NB4 (cell line): ENCODE data around the gene BBC3.

Source experiments
- DNase-seq: peaks from one replicate; pipeline ENCODE4 v3.0.0; 2010; ENCODE audit warnings: low read depth
- H3K4me3 ChIP-seq: one replicate; pipeline ENCODE4 v1.5.1; 2011; ENCODE audit warnings: mild to moderate bottlenecking, low read depth, low read length, moderate library complexity
- MYC ChIP-seq: IDR thresholded peaks from 2 replicates; pipeline ENCODE4 v1.6.1; 2011; ENCODE audit warnings: low read depth, low read length
- POLR2A ChIP-seq: IDR thresholded peaks from 2 replicates; pipeline ENCODE4 v1.6.1; 2011; ENCODE audit warnings: mild to moderate bottlenecking; ENCODE audit not compliant: insufficient read length; ENCODE audit errors: extremely low read depth
- TF ChIP-seq, protein P1 (sequence below): IDR thresholded peaks from 2 replicates; pipeline ENCODE4 v1.6.1; 2011; ENCODE audit warnings: low read depth, low read length
- TF ChIP-seq, protein P2 (sequence below): IDR thresholded peaks from one replicate; pipeline ENCODE4 v1.5.1; 2012; ENCODE audit warnings: low read depth, low read length

BBC3 gene

DNA sequence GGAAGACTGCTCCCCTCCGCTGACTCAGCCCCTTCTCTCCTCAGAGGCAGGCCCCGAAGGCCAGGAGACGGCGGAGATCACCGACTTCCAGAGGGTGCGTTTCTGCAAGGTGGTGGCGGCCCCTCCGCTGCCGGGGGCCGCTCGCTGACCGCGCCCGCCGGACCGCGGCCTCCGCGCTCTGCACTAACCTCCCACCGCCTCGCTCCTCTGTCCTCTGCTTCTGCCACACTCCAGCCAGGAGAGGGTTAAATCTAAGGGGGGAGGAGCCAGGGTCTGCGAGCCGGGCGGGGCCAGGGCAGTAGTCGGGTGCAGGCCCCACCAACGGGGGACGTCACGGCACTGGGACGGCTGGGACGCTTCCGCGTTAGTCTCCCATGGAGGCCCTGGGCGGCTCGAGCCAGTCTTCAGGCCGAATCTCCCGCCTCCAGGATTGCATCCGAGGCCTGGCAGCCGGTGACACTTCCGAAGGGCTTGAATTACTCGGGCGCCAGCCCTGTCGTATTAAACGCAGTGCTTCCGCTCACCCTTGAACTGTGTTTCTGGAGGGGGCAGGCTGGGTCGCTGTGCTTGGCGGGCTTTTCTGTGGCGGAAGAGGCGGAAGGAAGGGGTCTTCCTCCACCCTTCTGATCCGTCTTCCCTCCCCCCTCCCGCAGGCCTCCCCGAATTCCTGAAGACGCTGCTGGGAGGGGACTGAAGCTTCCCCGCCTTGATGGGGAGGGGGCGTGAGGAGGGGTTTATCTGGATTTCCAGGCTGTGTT, 42.5 kb upstream of the BBC3 start:
- H3K4me3 ChIP-seq: peak overlapping the region; percentile 69
- peak; percentile 100 for DNase-seq
- TF ChIP-seq, protein P1, sequence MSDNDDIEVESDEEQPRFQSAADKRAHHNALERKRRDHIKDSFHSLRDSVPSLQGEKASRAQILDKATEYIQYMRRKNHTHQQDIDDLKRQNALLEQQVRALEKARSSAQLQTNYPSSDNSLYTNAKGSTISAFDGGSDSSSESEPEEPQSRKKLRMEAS: peak; percentile 90
- TF ChIP-seq, protein P2, sequence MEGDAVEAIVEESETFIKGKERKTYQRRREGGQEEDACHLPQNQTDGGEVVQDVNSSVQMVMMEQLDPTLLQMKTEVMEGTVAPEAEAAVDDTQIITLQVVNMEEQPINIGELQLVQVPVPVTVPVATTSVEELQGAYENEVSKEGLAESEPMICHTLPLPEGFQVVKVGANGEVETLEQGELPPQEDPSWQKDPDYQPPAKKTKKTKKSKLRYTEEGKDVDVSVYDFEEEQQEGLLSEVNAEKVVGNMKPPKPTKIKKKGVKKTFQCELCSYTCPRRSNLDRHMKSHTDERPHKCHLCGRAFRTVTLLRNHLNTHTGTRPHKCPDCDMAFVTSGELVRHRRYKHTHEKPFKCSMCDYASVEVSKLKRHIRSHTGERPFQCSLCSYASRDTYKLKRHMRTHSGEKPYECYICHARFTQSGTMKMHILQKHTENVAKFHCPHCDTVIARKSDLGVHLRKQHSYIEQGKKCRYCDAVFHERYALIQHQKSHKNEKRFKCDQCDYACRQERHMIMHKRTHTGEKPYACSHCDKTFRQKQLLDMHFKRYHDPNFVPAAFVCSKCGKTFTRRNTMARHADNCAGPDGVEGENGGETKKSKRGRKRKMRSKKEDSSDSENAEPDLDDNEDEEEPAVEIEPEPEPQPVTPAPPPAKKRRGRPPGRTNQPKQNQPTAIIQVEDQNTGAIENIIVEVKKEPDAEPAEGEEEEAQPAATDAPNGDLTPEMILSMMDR: no peak
- TF ChIP-seq POLR2A (peak; percentile 98), MYC (peak; percentile 79)

DNA sequence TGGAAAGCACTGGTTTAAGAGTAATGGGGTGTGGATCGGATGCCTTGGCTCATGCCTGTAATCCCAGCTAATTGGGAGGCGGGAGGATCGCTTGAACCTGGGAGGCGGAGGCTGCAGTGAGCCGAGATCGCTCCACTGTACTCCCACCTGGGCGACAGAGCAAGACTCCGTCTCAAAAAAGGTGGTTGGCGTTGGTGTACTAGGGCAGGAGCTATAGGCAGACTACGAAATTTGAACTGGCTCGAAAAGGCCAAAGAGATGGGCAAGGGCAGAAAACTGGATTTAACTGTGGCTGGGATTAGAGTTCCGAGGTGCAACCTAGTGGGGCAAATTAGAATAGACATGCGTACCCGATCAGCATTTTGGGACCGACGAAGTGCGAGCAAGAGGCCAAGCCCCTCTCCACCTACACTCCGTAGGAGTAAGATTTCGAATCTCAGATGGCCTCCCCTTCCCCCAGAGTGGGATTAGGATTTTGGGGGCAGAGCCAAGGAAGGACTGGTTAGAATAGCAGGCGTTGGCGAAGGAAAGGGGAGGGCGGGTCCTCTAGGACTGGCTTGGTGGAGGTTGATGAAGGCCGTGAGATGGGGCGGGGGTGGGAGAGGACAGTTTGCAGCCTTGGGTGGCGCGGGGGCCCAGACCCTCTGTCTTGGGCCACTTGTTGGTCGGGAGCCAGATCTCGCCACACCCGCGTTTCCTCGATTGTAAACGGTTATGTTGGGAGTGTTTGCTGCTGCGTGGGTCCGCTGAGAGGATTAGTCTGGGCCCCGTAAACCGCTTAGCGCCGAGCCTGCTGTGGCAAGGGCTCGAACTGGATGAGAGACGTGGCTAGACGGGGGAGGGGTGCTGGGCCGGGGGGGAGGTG, 41.7 kb upstream of the BBC3 start:
- DNase-seq: peak; percentile 98
- TF ChIP-seq MYC (no peak; the same call in 1 of the 2 replicates), POLR2A (no peak)
- TF ChIP-seq, protein P2: no peak
- TF ChIP-seq, protein P1: no peak; the same call in 1 of the 2 replicates

DNA sequence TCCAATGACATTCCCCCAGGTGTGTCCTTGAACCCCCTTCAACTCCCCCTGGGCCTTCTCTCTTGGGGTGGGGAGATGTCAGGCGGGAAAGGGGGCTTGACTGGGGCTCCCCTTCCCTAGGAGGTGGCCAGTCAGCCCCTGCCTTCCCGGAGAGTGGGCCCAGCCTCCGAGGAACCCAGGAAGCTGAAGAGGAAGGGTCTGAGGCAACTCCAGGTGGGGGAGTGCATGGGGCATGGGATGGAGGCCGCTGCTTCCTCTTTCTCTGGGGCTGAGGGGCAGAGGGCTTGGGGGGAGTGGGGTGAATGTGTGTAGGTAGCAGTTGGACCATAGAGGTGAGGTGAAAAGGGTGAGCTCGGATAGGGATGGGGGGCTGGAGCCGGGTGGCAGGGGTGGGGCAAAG, 41.0 kb upstream of the BBC3 start:
- H3K4me3 ChIP-seq: no peak overlapping the region
- TF ChIP-seq, protein P1: peak; percentile 56; the same call in 1 of the 2 replicates
- no peak for TF ChIP-seq POLR2A
- DNase-seq: peak; percentile 86

More for the DNA sequence above, 41.7 kb upstream of the BBC3 start:
- peak overlapping the region; percentile 69 for H3K4me3 ChIP-seq

DNA sequence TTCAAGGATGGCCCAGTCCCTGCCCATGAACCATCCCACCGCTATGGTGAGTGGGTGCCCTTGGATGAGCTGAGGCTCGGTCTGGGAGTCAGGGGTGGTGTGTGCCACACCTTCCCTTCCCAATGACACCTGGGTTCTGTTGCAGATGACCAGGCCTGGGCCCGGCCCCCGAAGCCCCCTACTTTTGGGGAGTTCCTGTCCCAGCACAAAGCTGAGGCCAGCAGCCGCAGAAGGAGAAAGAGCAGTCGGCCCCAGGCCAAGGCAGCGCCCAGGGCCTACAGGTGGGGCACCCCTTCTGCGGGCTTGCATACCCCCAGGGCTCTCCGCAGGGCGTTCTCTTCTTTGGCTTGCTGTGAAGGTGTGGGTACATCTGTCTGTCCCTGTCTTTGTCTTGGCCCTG, 39.4 kb upstream of the BBC3 start:
- DNase-seq: no peak
- no peak overlapping the region for H3K4me3 ChIP-seq
- TF ChIP-seq MYC: no peak
- TF ChIP-seq, protein P1: no peak
- TF ChIP-seq, protein P2: no peak
- TF ChIP-seq POLR2A: no peak

DNA sequence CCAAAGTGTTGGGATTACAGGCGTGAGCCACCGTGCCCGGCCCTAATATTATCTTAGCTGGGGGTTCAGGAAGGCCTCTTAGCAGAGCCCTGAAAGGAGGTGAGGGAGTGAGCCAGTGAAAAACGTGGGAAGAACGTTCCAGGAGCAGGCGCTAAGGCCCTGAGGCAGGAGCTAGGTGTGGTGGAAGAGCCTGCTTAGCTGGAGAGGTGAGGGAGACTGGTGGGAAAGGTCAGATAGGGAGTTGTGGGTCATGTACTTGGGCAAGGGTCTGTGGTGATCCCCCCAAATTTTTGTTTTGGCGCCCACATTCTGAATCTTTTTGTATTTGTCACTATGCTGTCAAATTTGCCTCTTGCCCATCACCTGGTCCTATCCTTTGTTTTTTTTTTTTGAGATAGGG, 38.6 kb upstream of the BBC3 start:
- TF ChIP-seq, protein P1: no peak
- TF ChIP-seq, protein P2: no peak
- no peak for TF ChIP-seq MYC
- no peak for TF ChIP-seq POLR2A
- DNase-seq: no peak
- no peak overlapping the region for H3K4me3 ChIP-seq

DNA sequence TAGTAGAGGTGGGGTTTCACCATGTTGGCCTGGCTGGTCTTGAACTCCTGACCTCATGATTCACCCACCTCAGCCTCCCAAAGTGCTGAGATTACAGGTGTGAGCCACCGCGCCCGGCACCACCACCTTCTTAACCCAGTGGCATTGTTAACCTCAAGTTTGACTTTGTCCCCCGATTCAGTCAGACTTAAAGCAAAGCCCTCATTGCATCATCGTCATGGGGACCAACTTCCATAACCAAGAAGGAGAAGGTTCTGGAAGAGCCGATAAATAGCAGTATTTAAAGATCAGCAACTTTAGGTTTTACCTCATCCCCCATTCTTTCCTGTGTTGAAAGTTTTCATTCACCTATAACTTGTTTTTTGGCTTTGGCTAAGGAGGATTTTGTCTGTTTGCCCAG, 37.0 kb upstream of the BBC3 start:
- no peak for DNase-seq
- TF ChIP-seq, protein P1: no peak
- TF ChIP-seq POLR2A (no peak), MYC (no peak)
- TF ChIP-seq, protein P2: no peak
- no peak overlapping the region for H3K4me3 ChIP-seq
